SU-DHL-6 (cell line): Measurements from ENCODE around the gene PDCD1.

ENCODE experiments used
- H2AFZ ChIP-seq: fragments of 200-600 bp; sonication (generic); 2 replicates; pipeline ENCODE4 v1.6.1; 2014; ENCODE audit warnings: low read depth, mild to moderate bottlenecking, moderate library complexity, mixed read lengths, antibody characterized with exemption, low read length; ENCODE audit not compliant: severe bottlenecking
- H3F3A ChIP-seq: fragments of 200-600 bp; shearing (Covaris generic); 2 replicates; pipeline ENCODE4 v1.6.0; 2016; ENCODE audit warnings: antibody characterized with exemption, mild to moderate bottlenecking; ENCODE audit not compliant: insufficient read depth
- H3K27ac ChIP-seq: fragments of 200-600 bp; sonication (generic); 2 replicates; pipeline ENCODE4 v1.5.1; 2016; ENCODE audit warnings: low read depth, mild to moderate bottlenecking, low read length, moderate library complexity, mixed read lengths
- H3K27me3 ChIP-seq: fragments of 200-600 bp; sonication (generic), shearing (Covaris generic); 2 replicates; pipeline ENCODE4 v1.6.0; 2014; ENCODE audit warnings: mild to moderate bottlenecking, low read length
- H3K36me3 ChIP-seq: fragments of 200-600 bp; sonication (generic); 2 replicates; pipeline ENCODE4 v1.6.1; 2014; ENCODE audit warnings: mild to moderate bottlenecking, low read length, mixed read lengths
- H3K4me2 ChIP-seq: fragments of 300-600, 200-600 bp; shearing (Covaris generic), sonication (generic); 2 replicates; pipeline ENCODE4 v1.6.0; 2014; ENCODE audit warnings: low read length, low read depth, mild to moderate bottlenecking; ENCODE audit not compliant: poor library complexity, severe bottlenecking
- H3K4me3 ChIP-seq: fragments of 200-600 bp; sonication (generic); 2 replicates; pipeline ENCODE4 v1.5.1; 2014; ENCODE audit warnings: antibody characterized with exemption, low read length, mild to moderate bottlenecking, mixed read lengths; ENCODE audit not compliant: insufficient read depth, poor library complexity, severe bottlenecking
- H3K79me2 ChIP-seq: fragments of 200-600 bp; sonication (generic); 2 replicates; pipeline ENCODE4 v1.6.1; 2014; ENCODE audit warnings: mild to moderate bottlenecking, low read length, moderate library complexity; ENCODE audit not compliant: insufficient read depth
- H3K9ac ChIP-seq: fragments of 200-600 bp; sonication (generic); 2 replicates; pipeline ENCODE4 v1.7.0; 2014; ENCODE audit warnings: mild to moderate bottlenecking, low read length
- H3K9me2 ChIP-seq: fragments of 200-600 bp; sonication (generic); replicated peaks from 2 replicates; pipeline ENCODE4 v1.6.1; 2014; ENCODE audit warnings: low read length; ENCODE audit not compliant: insufficient read depth
- H3K9me3 ChIP-seq: fragments of 200-600 bp; sonication (generic); 2 replicates; pipeline ENCODE4 v1.6.1; 2014; ENCODE audit warnings: low read length, mixed read lengths; ENCODE audit not compliant: insufficient read depth
- H4K20me1 ChIP-seq: fragments of 200-600 bp; sonication (generic); 2 replicates; pipeline ENCODE4 v1.6.1; 2014; ENCODE audit warnings: low read depth, mild to moderate bottlenecking, antibody characterized with exemption, low read length, moderate library complexity, mixed read lengths
- CTCF ChIP-seq: fragments of 200-600 bp; sonication (generic); IDR thresholded peaks from one replicate; pipeline ENCODE4 v1.5.1; 2017; ENCODE audit warnings: antibody characterized with exemption, mild to moderate bottlenecking, low read length, moderate library complexity; ENCODE audit not compliant: insufficient read depth, poor library complexity, severe bottlenecking
- EZH2phosphoT487 ChIP-seq: fragments of 200-600 bp; sonication (generic), shearing (Covaris generic); conservative IDR thresholded peaks from 2 replicates; pipeline ENCODE4 v1.6.1; 2018; ENCODE audit warnings: mild to moderate bottlenecking, antibody characterized with exemption, low read length, moderate library complexity, mixed read lengths

PDCD1 gene

DNA sequence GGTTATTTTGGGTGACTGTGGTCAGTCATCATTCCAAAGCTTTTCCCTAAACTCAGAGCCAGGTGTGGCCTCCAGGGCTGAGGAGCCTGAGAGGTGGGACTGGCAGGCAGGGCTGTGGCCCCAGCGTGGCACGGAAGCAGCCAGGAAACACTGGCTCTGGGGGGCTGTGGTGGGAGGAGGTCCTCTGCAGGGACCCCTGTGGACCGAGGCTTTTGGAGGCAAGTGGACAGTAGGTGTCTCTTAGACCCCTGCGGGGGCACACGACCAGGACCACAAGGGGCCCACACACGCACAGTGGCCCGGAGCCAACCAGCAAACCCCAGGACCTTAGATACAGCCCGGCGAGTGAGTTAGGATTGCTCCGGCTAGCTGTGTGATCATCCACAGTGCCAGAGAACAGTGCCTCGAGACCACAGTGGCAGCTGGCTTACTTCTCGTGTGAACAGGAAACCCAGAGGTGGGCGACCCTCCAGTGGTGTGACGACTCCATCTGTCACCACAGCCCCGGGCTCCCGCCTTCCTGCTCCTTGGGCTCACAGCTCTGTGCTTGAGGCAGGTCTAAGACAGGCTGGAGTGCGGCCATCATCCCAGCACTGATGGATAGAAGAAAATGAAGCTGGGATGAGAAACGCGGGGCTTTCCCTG lies 9.2 kb upstream of the PDCD1 start:
- Histone ChIP-seq H3K9ac (no peak overlapping the region), H3K27me3 (no peaks in the 10 kb centered on the region), H3F3A (peaks cover 7% of the 10 kb centered on the region; the same call in 1 of the 2 replicates), H2AFZ (no peak overlapping the region), H3K9me2 (no peaks in the 10 kb centered on the region), H4K20me1 (no peaks in the 10 kb centered on the region), H3K27ac (no peak overlapping the region), H3K36me3 (no peaks in the 10 kb centered on the region), H3K79me2 (no peaks in the 10 kb centered on the region), H3K9me3 (peaks cover 13% of the 10 kb centered on the region; the same call in 1 of the 2 replicates), H3K4me3 (no peak overlapping the region), H3K4me2 (no peak overlapping the region)
- no peak for TF ChIP-seq EZH2phosphoT487
- TF ChIP-seq CTCF, result no peak

DNA sequence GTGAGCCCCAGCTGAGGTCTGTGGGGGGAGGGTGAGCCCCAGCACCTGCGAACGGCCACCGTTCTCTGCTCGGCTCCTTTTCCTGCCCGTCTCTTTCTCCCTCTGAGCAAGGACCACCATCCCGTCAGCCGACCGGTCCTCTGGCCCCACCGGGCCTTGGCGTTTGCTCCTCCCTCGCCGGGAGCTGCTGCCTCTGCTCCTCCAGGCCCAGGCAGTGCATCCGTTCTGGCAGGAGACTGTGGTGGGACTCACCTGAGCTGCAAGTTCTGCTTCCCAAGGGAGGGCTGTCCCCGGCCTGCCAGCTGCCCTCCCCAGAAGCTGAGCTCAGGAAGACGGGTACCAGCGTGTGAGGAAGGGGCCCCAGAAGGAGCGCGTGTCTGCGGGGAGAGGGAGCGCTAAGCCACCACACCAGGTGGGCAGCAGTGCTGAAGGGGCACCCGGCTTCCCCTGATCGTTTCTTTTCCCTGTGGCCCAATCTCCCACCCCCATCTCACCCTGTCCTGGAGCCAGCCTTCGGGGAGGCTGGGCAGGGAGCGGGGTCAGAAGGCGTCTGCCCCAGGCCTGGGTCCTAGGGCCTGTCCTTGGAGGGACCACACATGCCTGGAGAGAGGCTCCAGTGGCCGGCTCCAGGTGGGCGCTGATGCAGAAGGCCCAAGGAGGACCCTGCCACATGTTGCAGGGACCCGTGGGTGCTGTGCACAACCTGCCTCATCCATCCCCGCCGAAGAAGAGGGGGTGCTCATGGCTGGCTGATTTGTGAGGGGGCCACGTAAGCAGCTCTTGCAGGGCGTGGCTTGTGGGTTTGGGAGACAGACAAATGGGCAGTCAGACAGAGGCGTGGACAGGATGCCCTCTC lies 8.3 kb upstream of the PDCD1 start:
- no peak for TF ChIP-seq CTCF
- TF ChIP-seq EZH2phosphoT487, result no peak
- Histone ChIP-seq H3K9me2 (no peaks in the 10 kb centered on the region), H3K27ac (no peak overlapping the region), H3K27me3 (no peaks in the 10 kb centered on the region), H3K36me3 (no peaks in the 10 kb centered on the region), H4K20me1 (no peaks in the 10 kb centered on the region), H3K9me3 (peaks cover 13% of the 10 kb centered on the region; the same call in 1 of the 2 replicates), H3K4me2 (no peak overlapping the region), H3K4me3 (no peak overlapping the region), H3K9ac (no peak overlapping the region), H3K79me2 (no peaks in the 10 kb centered on the region), H3F3A (peaks cover 7% of the 10 kb centered on the region; the same call in 1 of the 2 replicates), H2AFZ (no peak overlapping the region)

DNA sequence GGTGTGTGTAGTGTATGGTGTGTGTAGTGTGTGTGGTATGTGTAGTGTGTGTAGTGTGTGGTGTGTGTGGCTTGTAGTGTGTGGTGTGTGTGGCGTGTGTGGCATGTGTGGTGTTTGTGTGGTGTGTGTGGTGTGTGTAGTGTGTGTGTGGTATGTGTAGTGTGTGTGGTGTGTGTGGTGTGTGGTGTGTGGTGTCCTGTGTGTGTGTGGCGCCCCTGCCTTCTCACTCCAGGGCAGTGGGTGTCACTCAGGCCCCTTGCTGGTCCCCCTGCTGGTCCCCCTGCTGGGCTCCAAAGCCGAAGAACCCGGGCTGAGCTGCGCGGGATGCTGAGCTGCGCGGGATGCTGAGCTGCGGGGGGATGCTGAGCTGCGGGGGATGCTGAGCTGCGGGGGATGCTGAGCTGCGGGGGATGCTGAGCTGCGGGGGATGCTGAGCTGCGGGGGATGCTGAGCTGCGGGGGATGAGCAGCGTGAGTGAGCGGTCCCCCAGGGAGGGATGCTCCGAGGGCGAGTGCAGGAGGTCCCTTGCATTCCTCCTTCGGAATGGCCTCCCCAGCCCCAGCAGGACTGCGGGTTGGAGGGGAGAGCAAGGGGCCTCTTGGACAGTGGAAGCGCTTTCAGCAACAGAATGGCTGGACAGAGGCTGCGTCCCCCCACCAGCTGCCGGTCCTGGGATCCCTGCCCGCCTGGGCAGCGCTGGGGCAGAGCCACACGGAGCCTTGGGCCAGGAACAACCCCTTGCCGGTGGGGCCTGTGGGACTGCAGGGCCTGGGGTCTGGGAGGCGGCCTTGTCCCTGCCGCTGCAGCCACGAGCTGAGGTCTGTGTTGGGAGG lies 7.5 kb upstream of the PDCD1 start:
- Histone ChIP-seq H4K20me1 (no peaks in the 10 kb centered on the region), H3K36me3 (no peaks in the 10 kb centered on the region), H3K9me2 (no peaks in the 10 kb centered on the region), H3K79me2 (no peaks in the 10 kb centered on the region), H2AFZ (no peak overlapping the region), H3K4me3 (no peak overlapping the region), H3K4me2 (no peak overlapping the region), H3K27ac (no peak overlapping the region), H3F3A (peaks cover 7% of the 10 kb centered on the region; the same call in 1 of the 2 replicates), H3K9ac (no peak overlapping the region), H3K9me3 (peaks cover 13% of the 10 kb centered on the region; the same call in 1 of the 2 replicates), H3K27me3 (no peaks in the 10 kb centered on the region)
- TF ChIP-seq EZH2phosphoT487 (no peak), CTCF (no peak)
